GM21367 (cell line): Measurements from ENCODE around the gene MEX3A.
"Not testable (repeated sequence)": the region's sequence is repeated elsewhere in the genome, so short reads cannot be mapped to it uniquely, and the experiment has no call there.

Experiments used
- ATAC-seq: cut with Tn5 transposase; IDR thresholded peaks from one replicate; pipeline ENCODE4 v1.9.1; 2021; ENCODE audit not compliant: unreplicated experiment

MEX3A gene

GRCh38 chr1:156082309-156083091 lies at the start of gene MEX3A:
MEX3A (minus strand) TSS chr1:156082465; CDS start chr1:156081998, 467 bp downstream.
- ATAC-seq: no peak

- ATAC-seq: no peak
These were observed 48.3 kb upstream of the MEX3A start for GRCh38 chr1:156130578-156130942.

- ATAC-seq: no peak
These were observed 47.7 kb upstream of the MEX3A start for GRCh38 chr1:156129687-156130577.

GRCh38 chr1:156128654-156129597 lies 46.7 kb upstream of the MEX3A start:
- ATAC-seq: no peak

- ATAC-seq: no peak
These were observed 46.0 kb upstream of the MEX3A start for GRCh38 chr1:156128308-156128653.

- no peak for ATAC-seq
These were observed 44.6 kb upstream of the MEX3A start for GRCh38 chr1:156126630-156127534.

GRCh38 chr1:156126043-156126629 lies 43.9 kb upstream of the MEX3A start:
- no peak for ATAC-seq

- not testable (repeated sequence) for ATAC-seq
These were observed 43.3 kb upstream of the MEX3A start for GRCh38 chr1:156125544-156125943.

GRCh38 chr1:156124557-156125483 lies 42.6 kb upstream of the MEX3A start:
- no peak for ATAC-seq

GRCh38 chr1:156123356-156124196 lies 41.3 kb upstream of the MEX3A start:
- no peak for ATAC-seq

- no peak for ATAC-seq
These were observed 40.5 kb upstream of the MEX3A start for GRCh38 chr1:156122519-156123355.

- ATAC-seq: no peak
These were observed 39.8 kb upstream of the MEX3A start for GRCh38 chr1:156122086-156122485.

- no peak for ATAC-seq
These were observed 39.2 kb upstream of the MEX3A start for GRCh38 chr1:156121457-156121856.

- not testable (repeated sequence) for ATAC-seq
These were observed 38.7 kb upstream of the MEX3A start for GRCh38 chr1:156121005-156121404.

- ATAC-seq: no peak
These were observed 38.1 kb upstream of the MEX3A start for GRCh38 chr1:156120318-156120717.

GRCh38 chr1:156119503-156120209 lies 37.4 kb upstream of the MEX3A start:
- ATAC-seq: no peak
